Measurements from ENCODE around the gene SLC35F4.

DNA sequence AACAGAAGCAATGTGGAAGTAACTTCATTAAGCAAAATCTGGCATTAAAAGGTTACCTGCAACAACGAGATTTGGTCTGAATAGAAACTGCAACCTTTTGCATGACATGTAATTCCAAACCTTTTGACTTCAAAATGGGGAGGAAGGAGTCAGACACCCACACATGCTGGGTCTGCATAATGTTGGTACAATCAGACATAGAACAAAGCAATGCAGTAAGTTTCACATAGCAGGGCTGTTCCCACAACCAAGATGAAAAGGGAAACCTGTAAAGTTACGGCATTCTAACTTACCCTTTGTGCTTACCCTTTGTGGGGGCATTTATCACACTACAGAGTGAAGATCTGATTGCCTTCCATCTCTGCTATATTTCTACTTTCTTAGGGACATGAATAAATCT lies 10.1 kb upstream of the SLC35F4 start:
- TF ChIP-seq, protein P1, sequence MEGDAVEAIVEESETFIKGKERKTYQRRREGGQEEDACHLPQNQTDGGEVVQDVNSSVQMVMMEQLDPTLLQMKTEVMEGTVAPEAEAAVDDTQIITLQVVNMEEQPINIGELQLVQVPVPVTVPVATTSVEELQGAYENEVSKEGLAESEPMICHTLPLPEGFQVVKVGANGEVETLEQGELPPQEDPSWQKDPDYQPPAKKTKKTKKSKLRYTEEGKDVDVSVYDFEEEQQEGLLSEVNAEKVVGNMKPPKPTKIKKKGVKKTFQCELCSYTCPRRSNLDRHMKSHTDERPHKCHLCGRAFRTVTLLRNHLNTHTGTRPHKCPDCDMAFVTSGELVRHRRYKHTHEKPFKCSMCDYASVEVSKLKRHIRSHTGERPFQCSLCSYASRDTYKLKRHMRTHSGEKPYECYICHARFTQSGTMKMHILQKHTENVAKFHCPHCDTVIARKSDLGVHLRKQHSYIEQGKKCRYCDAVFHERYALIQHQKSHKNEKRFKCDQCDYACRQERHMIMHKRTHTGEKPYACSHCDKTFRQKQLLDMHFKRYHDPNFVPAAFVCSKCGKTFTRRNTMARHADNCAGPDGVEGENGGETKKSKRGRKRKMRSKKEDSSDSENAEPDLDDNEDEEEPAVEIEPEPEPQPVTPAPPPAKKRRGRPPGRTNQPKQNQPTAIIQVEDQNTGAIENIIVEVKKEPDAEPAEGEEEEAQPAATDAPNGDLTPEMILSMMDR (IDR thresholded peaks at IDR 0.05; ENCODE audit: low read length): no peak
- TF ChIP-seq EZH2 (optimal IDR thresholded peaks at IDR 0.05; ENCODE audit: low read depth, low read length): no peak

Measured in MM.1S (cell line).